ENCODE data around the gene PDE4D. TPM values are rescaled to one million over a fixed set of nuclear protein-coding genes. Genes with fewer than 3 reads are reported as not detected.
A peak's percentile ranks its signal among the peaks of the same experiment; 100 is the strongest.

PDE4D gene
- total RNA-seq, 1 donor from 2014 or later = 14.2 TPM

- no peak overlapping the region for H3K9ac ChIP-seq (ENCODE audit: low read length)
- FAIRE-seq = no peak
These were observed 64.1 kb downstream of the PDE4D start for GRCh38 chr5:59829386-59829785.

GRCh38 chr5:59828623-59829022 lies 64.9 kb downstream of the PDE4D start:
- no peak overlapping the region for H2AFZ ChIP-seq (ENCODE audit: low read depth, low read length)
- no peaks in the 10 kb centered on the region for H3K27me3 Mint-ChIP-seq (ENCODE audit: low read depth, unreplicated experiment)

More at GRCh38 chr5:59829386-59829785, 64.1 kb downstream of the PDE4D start:
- Histone ChIP-seq H3K4me1 (ENCODE audit: insufficient read depth, low read length) (peaks cover 15% of the 10 kb centered on the region), H4K20me1 (ENCODE audit: insufficient read depth, low read length) (no peaks in the 10 kb centered on the region), H3K4me3 (ENCODE audit: insufficient read depth, low read depth, low read length) (no peak overlapping the region), H3K79me2 (ENCODE audit: insufficient read depth, low read length) (no peaks in the 10 kb centered on the region), H3K9me3 (ENCODE audit: insufficient read depth, low read depth, low read length) (no peaks in the 10 kb centered on the region), H3K36me3 (ENCODE audit: insufficient read depth, low read length) (no peaks in the 10 kb centered on the region), H3K27ac (ENCODE audit: low read depth, low read length) (peak overlapping the region; percentile 13), H2AFZ (ENCODE audit: low read depth, low read length) (no peak overlapping the region), H3K27me3 (ENCODE audit: insufficient read depth, low read length) (no peaks in the 10 kb centered on the region), H3K4me2 (ENCODE audit: low read length) (peak overlapping the region; percentile 12)
- H3K36me3 Mint-ChIP-seq (ENCODE audit: low read depth, unreplicated experiment) = no peaks in the 10 kb centered on the region
- H3K9me3 Mint-ChIP-seq (ENCODE audit: unreplicated experiment) = no peaks in the 10 kb centered on the region
- DNase-seq (ENCODE audit: low read depth) = peak; percentile 94
- TF ChIP-seq CTCF (IDR thresholded peaks at IDR 0.05; ENCODE audit: insufficient read depth, low read depth, low read length) (no peak), EZH2 (IDR thresholded peaks at IDR 0.05; ENCODE audit: insufficient read depth, low read length) (no peak)
- peaks cover 59% of the 10 kb centered on the region for H3K4me1 Mint-ChIP-seq (ENCODE audit: low read depth, unreplicated experiment)
- H3K4me3 Mint-ChIP-seq (ENCODE audit: unreplicated experiment) = no peak overlapping the region
- no peaks in the 10 kb centered on the region for H3K27me3 Mint-ChIP-seq (ENCODE audit: low read depth, unreplicated experiment)
- H3K27ac Mint-ChIP-seq (ENCODE audit: unreplicated experiment) = peak overlapping the region; percentile 93

More at GRCh38 chr5:59828623-59829022, 64.9 kb downstream of the PDE4D start:
- FAIRE-seq (no peak), DNase-seq (ENCODE audit: low read depth) (peak; percentile 83)
- Histone ChIP-seq H3K36me3 (ENCODE audit: insufficient read depth, low read length) (no peaks in the 10 kb centered on the region), H3K4me3 (ENCODE audit: insufficient read depth, low read depth, low read length) (no peak overlapping the region), H3K9me3 (ENCODE audit: insufficient read depth, low read depth, low read length) (no peaks in the 10 kb centered on the region), H3K4me2 (ENCODE audit: low read length) (no peak overlapping the region), H3K79me2 (ENCODE audit: insufficient read depth, low read length) (no peaks in the 10 kb centered on the region), H3K4me1 (ENCODE audit: insufficient read depth, low read length) (peaks cover 15% of the 10 kb centered on the region), H3K27ac (ENCODE audit: low read depth, low read length) (no peak overlapping the region), H3K27me3 (ENCODE audit: insufficient read depth, low read length) (no peaks in the 10 kb centered on the region), H3K9ac (ENCODE audit: low read length) (no peak overlapping the region), H4K20me1 (ENCODE audit: insufficient read depth, low read length) (no peaks in the 10 kb centered on the region)
- Mint-ChIP-seq H3K4me3 (ENCODE audit: unreplicated experiment) (no peak overlapping the region), H3K27ac (ENCODE audit: unreplicated experiment) (peak overlapping the region; percentile 93), H3K9me3 (ENCODE audit: unreplicated experiment) (no peaks in the 10 kb centered on the region), H3K4me1 (ENCODE audit: low read depth, unreplicated experiment) (peaks cover 61% of the 10 kb centered on the region), H3K36me3 (ENCODE audit: low read depth, unreplicated experiment) (no peaks in the 10 kb centered on the region)
- no peak for TF ChIP-seq CTCF (IDR thresholded peaks at IDR 0.05; ENCODE audit: insufficient read depth, low read depth, low read length)
- no peak for TF ChIP-seq EZH2 (IDR thresholded peaks at IDR 0.05; ENCODE audit: insufficient read depth, low read length)

Data from astrocyte (in vitro differentiated cells and primary cell).